ENCODE results near the gene IMMT. TPM values are rescaled to one million over a fixed set of nuclear protein-coding genes. Genes with fewer than 3 reads are reported as not detected.

Gene IMMT
- total and polyA plus RNA-seq, 2 experiments from 2014 or later, result 71.0 to 96.7 TPM

GRCh38 chr2:86221066-86221684, 25.9 kb upstream of the IMMT start:
- H3K27ac Mint-ChIP-seq, result no peak overlapping the region

GRCh38 chr2:86219896-86220295, 24.6 kb upstream of the IMMT start:
- DNase-seq (ENCODE audit: low spot score) (no peak), ATAC-seq (no peak)
- Histone ChIP-seq H3K4me2 (no peak overlapping the region), H4K20me1 (replicated peaks; ENCODE audit: insufficient read depth) (no peaks in the 10 kb centered on the region), H2AFZ (no peak overlapping the region), H3K9me2 (ENCODE audit: insufficient read depth) (no peaks in the 10 kb centered on the region), H3K27me3 (ENCODE audit: insufficient read depth) (no peaks in the 10 kb centered on the region), H3K79me2 (replicated peaks; ENCODE audit: insufficient read depth) (no peaks in the 10 kb centered on the region), H3K36me3 (ENCODE audit: insufficient read depth) (no peaks in the 10 kb centered on the region), H3K4me3 (no peak overlapping the region), H3K4me1 (ENCODE audit: insufficient read depth) (no peaks in the 10 kb centered on the region), H3F3A (replicated peaks; ENCODE audit: low read depth) (0 out of 2 replicates have a peak, but pooled peaks cover 2% of the 10 kb centered on the region), H3K27ac (ENCODE audit: low read depth) (no peak overlapping the region)
- Mint-ChIP-seq H3K27me3 (ENCODE audit: insufficient read depth, low read depth, poor library complexity) (peaks cover 11% of the 10 kb centered on the region), H3K4me1 (peaks cover 31% of the 10 kb centered on the region), H3K4me3 (no peak overlapping the region), H3K9me3 (no peaks in the 10 kb centered on the region), H3K36me3 (ENCODE audit: low read depth) (no peaks in the 10 kb centered on the region), H3K27ac (no peak overlapping the region)
- TF ChIP-seq CREB1 (CRISPR knock-in tag; IDR thresholded peaks at IDR 0.05; ENCODE audit: low read depth) (no peak), CTCF (conservative IDR thresholded peaks at IDR 0.05; ENCODE audit: low read depth in 2 of 2) (no peak), NANOG (IDR thresholded peaks at IDR 0.05; ENCODE audit: borderline replicate concordance) (no peak), ETS1 (IDR thresholded peaks at IDR 0.05) (no peak), EZH2 (IDR thresholded peaks at IDR 0.05; ENCODE audit: low read depth, unreplicated experiment) (no peak), ZNF114 (CRISPR knock-in tag; IDR thresholded peaks at IDR 0.05) (no peak)

More at GRCh38 chr2:86221066-86221684, 25.9 kb upstream of the IMMT start:
- no peaks in the 10 kb centered on the region for H4K20me1 ChIP-seq (replicated peaks; ENCODE audit: insufficient read depth)
- TF ChIP-seq EZH2phosphoT487 (IDR thresholded peaks at IDR 0.05; ENCODE audit: unreplicated experiment) (no peak), CTCF (conservative IDR thresholded peaks at IDR 0.05; ENCODE audit: low read depth in 2 of 2) (peak; percentile 85)
- no peak overlapping the region for H3K27ac ChIP-seq (ENCODE audit: low read depth)
- no peaks in the 10 kb centered on the region for H3K9me2 ChIP-seq (ENCODE audit: insufficient read depth)
- no peak overlapping the region for H3K4me2 ChIP-seq
- H3K4me3 ChIP-seq, result no peak overlapping the region
- H2AFZ ChIP-seq, result no peak overlapping the region
- no peaks in the 10 kb centered on the region for H3K27me3 ChIP-seq (ENCODE audit: insufficient read depth)
- Mint-ChIP-seq H3K4me1 (peaks cover 31% of the 10 kb centered on the region), H3K4me3 (no peak overlapping the region), H3K9me3 (no peaks in the 10 kb centered on the region), H3K36me3 (ENCODE audit: low read depth) (no peaks in the 10 kb centered on the region), H3K27me3 (ENCODE audit: insufficient read depth, low read depth, poor library complexity) (peaks cover 11% of the 10 kb centered on the region)
- ATAC-seq (peak; percentile 76), DNase-seq (ENCODE audit: low spot score) (peak; percentile 80)
- no peaks in the 10 kb centered on the region for H3K79me2 ChIP-seq (replicated peaks; ENCODE audit: insufficient read depth)
- no peaks in the 10 kb centered on the region for H3K36me3 ChIP-seq (ENCODE audit: insufficient read depth)
- H3F3A ChIP-seq (replicated peaks; ENCODE audit: low read depth), result no peaks in the 10 kb centered on the region
- H3K4me1 ChIP-seq (ENCODE audit: insufficient read depth), result no peaks in the 10 kb centered on the region
